CD4-positive, alpha-beta memory T cell (primary cell): ENCODE measurements around the gene SNHG17. TPM values are rescaled to one million over a fixed set of nuclear protein-coding genes. Genes with fewer than 3 reads are reported as not detected.

Experiments
- CTCF ChIA-PET: fragments of 350-600 bp; sonication (Branson Sonifier 250); formaldehyde crosslinking; loops from one replicate; lab custom pipeline; 2021; ENCODE audit warnings: inconsistent platforms; ENCODE audit not compliant: partially characterized antibody; lab: Charles Lee
- POLR2A ChIA-PET: fragments of 350-600 bp; sonication (Branson Sonifier 250); formaldehyde crosslinking; loops from one replicate; lab custom pipeline; 2021; ENCODE audit not compliant: partially characterized antibody; lab: Charles Lee
- DNase-seq, 5 donors: peaks; one replicate each; pipeline versions ENCODE4 v3.0.0 to v3.0.0-alpha.2; 2020 to 2022; ENCODE audit warnings: mixed read lengths in 1 of 5
- H3K27ac ChIP-seq: one replicate; pipeline ENCODE4 v1.7.0; 2013; ENCODE audit warnings: low read depth, low read length
- H3K27me3 ChIP-seq: 2 replicates; pipeline ENCODE4 v1.7.0; 2013; ENCODE audit warnings: mild to moderate bottlenecking, low read length, moderate library complexity; ENCODE audit not compliant: insufficient read depth
- H3K36me3 ChIP-seq: 2 replicates; pipeline ENCODE4 v1.7.0; 2013; ENCODE audit warnings: mild to moderate bottlenecking, low read length, moderate library complexity; ENCODE audit not compliant: insufficient read depth
- H3K4me1 ChIP-seq: 2 replicates; pipeline ENCODE4 v1.7.0; 2013; ENCODE audit warnings: mild to moderate bottlenecking, low read length, moderate library complexity; ENCODE audit not compliant: insufficient read depth
- H3K4me3 ChIP-seq, 2 donors: one replicate each; pipeline ENCODE4 v1.7.0; 2013; ENCODE audit warnings: low read length in 2 of 2, mild to moderate bottlenecking in 1 of 2
- H3K9me3 ChIP-seq, 2 donors: one replicate each; pipeline ENCODE4 v1.7.0; 2013; ENCODE audit warnings: low read length in 2 of 2, control low read depth in 1 of 2; ENCODE audit not compliant: control insufficient read depth in 1 of 2
- H3K27ac Mint-ChIP-seq, 7 donors: one replicate each; pipeline ENCODE4 v1.8.0; 2020 to 2021; ENCODE audit warnings: mixed read lengths in 7 of 7, mild to moderate bottlenecking in 6 of 7, inconsistent platforms in 3 of 7, moderate library complexity in 3 of 7
- H3K27me3 Mint-ChIP-seq, 2 donors: one replicate each; pipeline ENCODE4 v1.8.0; 2020 to 2021; ENCODE audit warnings: mixed read lengths in 2 of 2
- H3K36me3 Mint-ChIP-seq, 2 donors: one replicate each; pipeline ENCODE4 v1.8.0; 2020 to 2021; ENCODE audit warnings: mixed read lengths in 2 of 2, inconsistent platforms in 1 of 2, mild to moderate bottlenecking in 1 of 2
- H3K4me1 Mint-ChIP-seq, 4 donors: one replicate each; pipeline ENCODE4 v1.8.0; 2020 to 2021; ENCODE audit warnings: mixed read lengths in 4 of 4, mild to moderate bottlenecking in 1 of 4
- H3K4me3 Mint-ChIP-seq, 8 donors: one replicate each; pipeline ENCODE4 v1.8.0; 2020 to 2021; ENCODE audit warnings: mixed read lengths in 8 of 8, mild to moderate bottlenecking in 7 of 8, moderate library complexity in 6 of 8, inconsistent platforms in 3 of 8
- H3K9me3 Mint-ChIP-seq, 8 donors: one replicate each; pipeline ENCODE4 v1.8.0; 2020 to 2021; ENCODE audit warnings: mixed read lengths in 8 of 8, mild to moderate bottlenecking in 5 of 8, inconsistent platforms in 3 of 8, moderate library complexity in 1 of 8
- intact Hi-C: fragments of 100-400 bp; cut with micrococcal nuclease; formaldehyde crosslinking; loops from one replicate; pipeline ENCODE4 v1.15.1; 2023
- polyA plus RNA-seq, 2 donors: library from polyadenylated mRNA; unstranded; fragments of 300-500 nt; fragmentation: Illumina TruSeq; gene quantifications; one replicate each; pipeline ENCODE4 v1.2.3, GENCODE V29; 2021
- total RNA-seq, 2 experiments: library from RNA; stranded (reverse); gene quantifications; one replicate each; pipeline ENCODE4 v1.2.3, GENCODE V29; 2021

The SNHG17 gene
- total and polyA plus RNA-seq, 4 experiments from 2014 or later: 43.7 to 109 (median 47.9) TPM

DNA sequence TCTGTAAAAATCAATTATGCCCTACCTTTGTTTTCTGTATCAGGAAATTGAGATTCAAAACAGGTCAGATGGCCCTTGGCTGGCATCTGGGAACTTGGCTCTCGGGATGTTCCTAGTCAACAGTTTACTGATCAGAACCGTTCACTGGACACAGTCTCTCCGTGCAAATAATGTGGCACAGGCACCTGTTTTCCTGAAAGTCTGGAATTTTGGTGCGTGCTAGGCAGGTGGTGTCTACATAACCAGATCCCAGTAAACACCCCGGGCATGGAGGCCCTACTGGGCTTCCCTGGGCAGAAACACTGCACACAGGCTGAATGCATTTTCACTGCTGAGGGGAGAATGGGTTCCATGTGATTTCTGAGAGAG, 7.5 kb downstream of the SNHG17 start:
- Mint-ChIP-seq H3K27ac (peak overlapping the region in 1 of 7 donors; percentile 7), H3K9me3 (no peaks in the 10 kb centered on the region), H3K36me3 (peaks cover 71 to 91% of the 10 kb centered on the region in 2 donors), H3K27me3 (no peaks in the 10 kb centered on the region), H3K4me1 (peaks cover 22 to 59% (median 38%) of the 10 kb centered on the region in 4 donors), H3K4me3 (no peak overlapping the region)
- peaks cover 93% of the 10 kb centered on the region for H3K36me3 ChIP-seq
- DNase-seq: no peak
- intact Hi-C loops: no loop called here
- H3K27me3 ChIP-seq: no peaks in the 10 kb centered on the region
- peaks cover 6% of the 10 kb centered on the region for H3K4me1 ChIP-seq
- no peaks in the 10 kb centered on the region for H3K9me3 ChIP-seq
- H3K27ac ChIP-seq: no peak overlapping the region
- CTCF ChIA-PET: no interaction called here
- POLR2A ChIA-PET: interaction anchor here (1.6 kb wide), 1 partner anchor 20 kb away, joined by 3 read pairs; no protein-coding TSS in a partner anchor
- no peak overlapping the region for H3K4me3 ChIP-seq

DNA sequence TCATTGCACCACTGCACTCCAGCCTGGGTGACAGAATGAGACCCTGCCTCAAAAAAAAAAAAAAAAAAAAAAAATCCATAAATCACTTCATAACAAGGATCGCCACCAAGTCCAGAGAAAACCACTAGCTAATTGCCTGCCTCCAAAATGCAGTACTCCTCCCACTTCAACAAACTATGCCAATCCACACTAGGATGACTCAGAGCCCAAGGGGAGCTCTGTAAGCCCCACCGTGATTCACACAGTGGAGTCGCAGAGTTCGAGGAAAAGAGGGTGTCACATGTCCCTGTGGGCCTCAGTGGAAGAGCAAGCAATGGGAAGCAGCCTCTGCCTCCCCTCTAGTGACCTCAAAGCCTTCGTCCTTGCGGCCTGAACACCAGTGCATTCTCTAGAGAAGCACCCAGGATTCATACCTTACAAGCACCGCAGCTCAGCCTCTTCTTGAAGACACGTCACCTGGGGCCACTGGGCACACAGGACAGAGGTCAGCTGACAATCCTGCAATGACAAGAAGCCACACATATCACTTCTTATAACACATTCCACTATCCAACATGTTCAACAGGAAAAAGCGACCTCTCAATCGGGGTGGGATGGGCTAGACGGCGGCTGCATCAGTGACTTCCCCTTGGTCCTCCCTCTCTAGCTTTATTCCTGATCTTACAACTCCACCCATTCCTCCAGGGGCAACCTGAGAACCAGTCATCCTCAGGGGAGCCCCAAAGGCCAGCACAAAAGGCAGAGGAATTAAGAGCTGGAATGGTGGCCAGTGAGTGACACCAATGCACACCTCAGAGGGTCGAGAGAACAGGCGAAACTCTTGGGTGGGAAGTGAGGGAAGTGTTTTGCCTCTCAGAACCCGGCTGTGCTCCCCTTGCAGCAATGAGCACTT, 8.9 kb downstream of the SNHG17 start:
- Histone ChIP-seq H3K36me3 (peaks cover 94% of the 10 kb centered on the region), H3K27ac (no peak overlapping the region), H3K4me3 (no peak overlapping the region), H3K9me3 (no peaks in the 10 kb centered on the region), H3K27me3 (no peaks in the 10 kb centered on the region), H3K4me1 (no peaks in the 10 kb centered on the region)
- peaks cover 71 to 91% of the 10 kb centered on the region in 2 donors for H3K36me3 Mint-ChIP-seq
- peak overlapping the region in 3 of 7 donors; percentile 22 to 63 (median 48) for H3K27ac Mint-ChIP-seq
- H3K27me3 Mint-ChIP-seq: no peaks in the 10 kb centered on the region
- POLR2A ChIA-PET: interaction anchor here (2.0 kb wide), 1 partner anchor 9 kb away, joined by 6 read pairs; the partner anchor contains the start of gene SNHG17
- peaks cover 13 to 45% (median 28%) of the 10 kb centered on the region in 4 donors for H3K4me1 Mint-ChIP-seq
- intact Hi-C loops: no loop called here
- CTCF ChIA-PET: interaction anchor here (0.8 kb wide), 2 partner anchors 9 to 20 kb away, joined by 3 to 4 read pairs; partner anchors contain the start of gene SNHG17
- no peaks in the 10 kb centered on the region for H3K9me3 Mint-ChIP-seq
- no peak for DNase-seq
- H3K4me3 Mint-ChIP-seq: no peak overlapping the region

DNA sequence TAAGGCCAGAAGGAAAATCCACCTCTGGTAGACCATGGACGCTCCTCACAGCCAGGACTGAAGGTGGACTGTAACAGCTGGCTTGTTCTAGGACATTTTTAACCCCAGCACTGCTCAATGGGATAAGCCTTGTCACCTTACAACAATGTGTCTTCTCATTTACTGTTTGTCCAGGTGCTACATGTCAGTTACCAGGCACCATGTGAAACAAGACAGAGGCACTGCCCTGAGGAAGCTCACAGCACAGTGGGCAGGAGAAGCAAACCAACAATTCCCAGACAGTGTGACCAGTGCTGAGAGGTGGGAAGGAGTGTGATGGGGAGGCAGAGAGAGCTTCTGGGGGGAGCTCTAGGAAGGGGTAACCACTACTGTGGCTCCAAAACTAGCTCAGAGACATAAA, 10.7 kb downstream of the SNHG17 start:
- no peak overlapping the region for H3K27ac ChIP-seq
- H3K36me3 ChIP-seq: peaks cover 98% of the 10 kb centered on the region
- H3K4me1 ChIP-seq: no peaks in the 10 kb centered on the region
- intact Hi-C loops: no loop called here
- Mint-ChIP-seq H3K4me1 (peaks cover 12 to 35% (median 21%) of the 10 kb centered on the region in 4 donors), H3K36me3 (peaks cover 78 to 96% of the 10 kb centered on the region in 2 donors), H3K4me3 (no peak overlapping the region), H3K9me3 (no peaks in the 10 kb centered on the region), H3K27ac (peak overlapping the region in 4 of 7 donors; percentile 8 to 62 (median 36)), H3K27me3 (no peaks in the 10 kb centered on the region)
- no peak for DNase-seq
- no peaks in the 10 kb centered on the region for H3K27me3 ChIP-seq
- no peak overlapping the region for H3K4me3 ChIP-seq
- ChIA-PET CTCF (interaction anchor here (0.9 kb wide), 1 partner anchor 626 kb away, joined by 3 read pairs; no protein-coding TSS in a partner anchor), POLR2A (interaction anchor here (0.7 kb wide), 1 partner anchor 33 kb away, joined by 3 read pairs; no protein-coding TSS in a partner anchor)
- no peaks in the 10 kb centered on the region for H3K9me3 ChIP-seq

DNA sequence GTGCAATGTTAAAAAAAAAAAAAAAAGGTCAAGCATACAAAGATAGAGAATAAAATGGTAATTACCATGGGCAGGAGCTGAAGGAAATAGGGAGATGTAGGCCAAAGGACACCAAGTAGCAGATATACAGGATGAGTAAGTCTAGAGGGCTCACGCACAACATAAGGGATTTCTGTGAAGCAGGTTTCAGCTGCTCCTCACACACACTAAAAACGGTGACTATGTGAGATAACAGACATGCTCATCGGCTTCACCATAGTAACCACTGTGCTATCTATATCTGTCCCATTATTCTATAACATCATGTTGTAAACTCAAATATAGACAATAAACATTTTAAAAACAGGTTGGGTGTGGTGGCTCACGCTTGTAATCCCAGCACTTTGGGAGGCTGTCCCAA, 11.6 kb downstream of the SNHG17 start:
- no peaks in the 10 kb centered on the region for H3K9me3 ChIP-seq
- peak overlapping the region in 1 of 8 donors; percentile 1 for H3K4me3 Mint-ChIP-seq
- peak overlapping the region in 1 of 7 donors; percentile 76 for H3K27ac Mint-ChIP-seq
- H3K36me3 Mint-ChIP-seq: peaks cover 75 to 96% of the 10 kb centered on the region in 2 donors
- H3K27ac ChIP-seq: no peak overlapping the region
- no peaks in the 10 kb centered on the region for H3K27me3 ChIP-seq
- intact Hi-C loops: no loop called here
- H3K9me3 Mint-ChIP-seq: no peaks in the 10 kb centered on the region
- DNase-seq: no peak
- POLR2A ChIA-PET: no interaction called here
- peaks cover 91% of the 10 kb centered on the region for H3K36me3 ChIP-seq
- CTCF ChIA-PET: no interaction called here
- H3K4me1 Mint-ChIP-seq: peaks cover 11 to 26% (median 16%) of the 10 kb centered on the region in 4 donors
- H3K4me3 ChIP-seq: no peak overlapping the region
- no peaks in the 10 kb centered on the region for H3K27me3 Mint-ChIP-seq
- no peaks in the 10 kb centered on the region for H3K4me1 ChIP-seq

DNA sequence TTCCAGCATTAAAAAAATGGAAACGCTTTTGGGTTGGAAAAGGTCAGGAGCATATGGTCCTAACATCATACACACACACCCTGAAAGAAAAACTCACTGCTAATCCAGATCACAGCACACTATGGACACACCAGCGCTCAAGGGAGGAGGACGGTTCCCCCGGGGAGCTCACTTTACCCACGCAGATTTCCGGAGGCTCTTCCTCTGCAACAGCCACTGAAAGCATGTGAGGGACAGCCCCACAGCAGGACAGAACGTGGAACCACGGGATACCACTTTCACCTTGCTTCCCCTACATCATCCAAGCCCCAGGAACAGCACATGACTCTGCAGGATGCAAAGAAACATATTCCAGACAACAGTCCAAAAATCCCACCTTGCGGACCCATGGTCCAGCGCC, 13.2 kb downstream of the SNHG17 start:
- peaks cover 6 to 13% (median 6%) of the 10 kb centered on the region in 4 donors for H3K4me1 Mint-ChIP-seq
- H3K27ac ChIP-seq: no peak overlapping the region
- peaks cover 73 to 88% of the 10 kb centered on the region in 2 donors for H3K36me3 Mint-ChIP-seq
- H3K27me3 Mint-ChIP-seq: no peaks in the 10 kb centered on the region
- ChIA-PET CTCF (no interaction called here), POLR2A (no interaction called here)
- no peak for DNase-seq
- no peaks in the 10 kb centered on the region for H3K9me3 ChIP-seq
- H3K4me3 Mint-ChIP-seq: no peak overlapping the region
- H3K4me1 ChIP-seq: no peaks in the 10 kb centered on the region
- H3K27me3 ChIP-seq: no peaks in the 10 kb centered on the region
- H3K4me3 ChIP-seq: no peak overlapping the region
- peaks cover 0 to 4% (median 0%) of the 10 kb centered on the region in 8 donors for H3K9me3 Mint-ChIP-seq
- intact Hi-C loops: no loop called here
- peak overlapping the region in 3 of 7 donors; percentile 3 to 63 (median 55) for H3K27ac Mint-ChIP-seq
- peaks cover 78% of the 10 kb centered on the region for H3K36me3 ChIP-seq

DNA sequence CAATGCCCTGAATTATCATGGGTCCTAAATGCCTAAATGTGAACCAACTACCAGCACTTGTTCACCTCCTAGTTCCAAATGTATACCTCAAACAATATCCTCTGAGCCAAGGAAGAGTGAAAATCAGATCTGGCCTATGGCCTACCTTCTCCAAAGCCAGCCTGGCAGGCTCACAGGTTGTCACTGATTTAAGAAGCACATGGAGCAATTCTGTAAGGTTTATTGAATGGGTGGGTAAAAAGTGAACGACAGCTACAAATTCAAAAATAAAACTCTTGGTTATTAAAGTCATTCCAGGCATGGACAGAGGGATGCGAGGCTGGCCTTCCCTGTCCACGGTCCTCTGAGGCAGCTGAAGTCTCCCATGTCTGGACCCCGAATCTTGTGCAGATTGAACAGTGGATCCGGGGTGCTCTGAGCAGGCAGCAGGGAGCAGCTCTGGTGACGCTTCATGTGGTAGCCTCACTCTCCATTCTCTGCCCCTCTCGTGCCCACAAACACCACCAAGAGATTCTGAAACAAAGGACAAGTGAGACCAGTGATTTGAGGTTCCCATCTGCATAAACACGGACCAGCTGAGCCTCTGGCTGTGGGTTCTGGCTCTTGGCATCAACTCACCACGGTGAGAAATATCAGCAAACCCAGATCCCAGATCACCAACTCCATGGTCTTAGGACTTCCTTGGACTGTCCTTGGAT, 14.6 kb downstream of the SNHG17 start:
- Mint-ChIP-seq H3K4me1 (peaks cover 1 to 5% (median 4%) of the 10 kb centered on the region in 4 donors), H3K4me3 (no peak overlapping the region), H3K27ac (peak overlapping the region in 2 of 7 donors; percentile 3 to 58), H3K27me3 (no peaks in the 10 kb centered on the region), H3K36me3 (peaks cover 75 to 88% of the 10 kb centered on the region in 2 donors), H3K9me3 (peaks cover 0 to 4% (median 0%) of the 10 kb centered on the region in 8 donors)
- ChIA-PET CTCF (no interaction called here), POLR2A (no interaction called here)
- intact Hi-C loops: no loop called here
- Histone ChIP-seq H3K9me3 (no peaks in the 10 kb centered on the region), H3K4me3 (no peak overlapping the region), H3K27me3 (no peaks in the 10 kb centered on the region), H3K4me1 (no peaks in the 10 kb centered on the region), H3K27ac (no peak overlapping the region), H3K36me3 (peaks cover 67% of the 10 kb centered on the region)
- DNase-seq: no peak
